Sciatic nerve (tissue), 2 donors: ENCODE results near the gene SPESP1. TPM values are rescaled to one million over a fixed set of nuclear protein-coding genes. Genes with fewer than 3 reads are reported as not detected.

Experiments used
- ATAC-seq: fragments of 200-7000 bp; cut with Tn5 transposase; one replicate; pipeline ENCODE4 v1.9.1; 2020; ENCODE audit warnings: mild to moderate bottlenecking, moderate library complexity
- DNase-seq: peaks from one replicate; pipeline ENCODE4 v3.0.0-alpha.2; 2020; ENCODE audit warnings: low spot score
- intact Hi-C: fragments of 100-400 bp; cut with DNase I; formaldehyde crosslinking; loops from one replicate; pipeline ENCODE4 v1.14.2; 2022
- total RNA-seq: library from RNA; stranded (reverse); fragmentation: NEBNext Ultra II Directional; extraction: Animal tissue kit (Norgen Biotek cat#: 25700); gene quantifications from one replicate; pipeline ENCODE4 v1.2.1, GENCODE V29; 2021
- donor health status: DM: no; HTN: no; CAD: no.
- donor health status: DM: no; HTN: no; CAD: no.

SPESP1 gene
- total RNA-seq, 1 donor from 2014 or later, result 2.0 TPM

- intact Hi-C loops, result no loop called here
- no peak for DNase-seq
- ATAC-seq, result no peak
These were observed 57.4 kb downstream of the SPESP1 start for GRCh38 chr15:68987676-68988075.

GRCh38 chr15:68989541-68990230 is 59.4 kb downstream of the SPESP1 start:
- intact Hi-C loops, result no loop called here
- DNase-seq (no peak), ATAC-seq (no peak)

GRCh38 chr15:68990231-68990991 is 60.1 kb downstream of the SPESP1 start:
- intact Hi-C loops, result no loop called here
- ATAC-seq (no peak), DNase-seq (no peak)

DNA sequence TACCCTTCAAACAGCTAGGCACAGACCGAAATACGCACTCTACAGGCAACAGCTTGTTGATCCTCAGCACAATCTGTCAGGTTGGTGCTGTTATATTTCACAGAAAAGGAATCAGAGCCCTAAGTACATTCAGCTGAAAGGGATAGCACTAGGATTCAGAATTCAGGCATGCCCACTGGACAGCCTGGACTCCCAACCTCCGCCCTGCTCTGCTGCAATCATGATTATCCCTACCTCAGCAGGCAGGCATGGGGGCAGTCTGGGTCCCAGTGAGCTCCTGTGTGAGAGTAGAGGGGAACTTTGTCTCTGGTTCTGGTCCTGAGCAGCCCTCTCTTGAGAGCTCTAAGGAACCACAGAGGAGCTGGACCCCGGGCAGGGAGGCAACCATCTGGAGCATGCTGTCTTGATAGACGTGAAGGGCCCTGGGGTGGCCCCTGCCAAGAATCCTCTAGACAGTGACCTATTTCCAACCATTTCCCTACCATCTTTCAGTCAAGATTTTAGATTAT is 60.7 kb downstream of the SPESP1 start:
- intact Hi-C loops, result no loop called here
- no peak for ATAC-seq
- no peak for DNase-seq

DNA sequence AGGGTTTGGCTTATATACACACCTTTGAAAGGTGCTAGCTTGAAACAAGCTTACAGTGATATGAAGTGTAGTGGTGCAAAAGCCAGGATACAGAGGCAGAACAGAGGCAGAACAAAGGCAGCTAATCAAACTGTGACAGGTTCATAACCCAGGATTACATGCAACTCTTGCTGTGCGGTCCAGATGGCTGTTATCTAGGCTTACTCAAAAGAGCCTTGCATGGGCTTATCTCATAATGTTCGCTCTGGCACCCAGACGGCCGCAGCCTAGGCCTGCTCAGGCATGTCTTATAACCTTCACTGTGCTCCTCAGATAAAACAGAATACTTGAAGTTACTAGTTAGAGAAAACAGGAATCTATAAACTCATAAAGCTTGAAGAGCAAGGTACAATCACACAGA is 61.4 kb downstream of the SPESP1 start:
- intact Hi-C loops, result no loop called here
- DNase-seq (no peak), ATAC-seq (no peak)

DNA sequence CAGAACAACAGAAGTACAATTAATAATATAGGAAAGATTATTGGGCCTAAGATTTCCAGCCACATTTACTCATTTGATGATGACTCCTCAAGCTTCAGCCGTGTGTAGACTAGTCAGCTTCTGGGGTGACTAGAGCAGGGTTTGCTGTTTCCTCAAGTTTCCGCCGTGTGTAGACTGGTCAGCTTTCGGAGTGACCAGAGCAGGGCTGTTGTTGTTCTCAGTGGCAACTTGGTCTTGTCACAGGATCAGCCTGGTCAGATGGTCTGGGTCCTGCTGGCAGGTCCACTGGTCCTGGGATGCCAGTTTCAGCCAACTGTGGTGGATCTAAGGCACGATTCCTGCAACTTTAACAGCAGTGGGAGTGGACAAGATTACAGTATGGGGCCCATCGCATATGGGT is 62.4 kb downstream of the SPESP1 start:
- intact Hi-C loops, result no loop called here
- ATAC-seq, result no peak
- DNase-seq, result no peak

- DNase-seq, result no peak
- intact Hi-C loops, result no loop called here
- no peak for ATAC-seq
These were observed 63.0 kb downstream of the SPESP1 start for GRCh38 chr15:68993276-68993675.

- intact Hi-C loops, result no loop called here
- ATAC-seq (no peak), DNase-seq (no peak)
These were observed 63.8 kb downstream of the SPESP1 start for GRCh38 chr15:68994149-68994548.

DNA sequence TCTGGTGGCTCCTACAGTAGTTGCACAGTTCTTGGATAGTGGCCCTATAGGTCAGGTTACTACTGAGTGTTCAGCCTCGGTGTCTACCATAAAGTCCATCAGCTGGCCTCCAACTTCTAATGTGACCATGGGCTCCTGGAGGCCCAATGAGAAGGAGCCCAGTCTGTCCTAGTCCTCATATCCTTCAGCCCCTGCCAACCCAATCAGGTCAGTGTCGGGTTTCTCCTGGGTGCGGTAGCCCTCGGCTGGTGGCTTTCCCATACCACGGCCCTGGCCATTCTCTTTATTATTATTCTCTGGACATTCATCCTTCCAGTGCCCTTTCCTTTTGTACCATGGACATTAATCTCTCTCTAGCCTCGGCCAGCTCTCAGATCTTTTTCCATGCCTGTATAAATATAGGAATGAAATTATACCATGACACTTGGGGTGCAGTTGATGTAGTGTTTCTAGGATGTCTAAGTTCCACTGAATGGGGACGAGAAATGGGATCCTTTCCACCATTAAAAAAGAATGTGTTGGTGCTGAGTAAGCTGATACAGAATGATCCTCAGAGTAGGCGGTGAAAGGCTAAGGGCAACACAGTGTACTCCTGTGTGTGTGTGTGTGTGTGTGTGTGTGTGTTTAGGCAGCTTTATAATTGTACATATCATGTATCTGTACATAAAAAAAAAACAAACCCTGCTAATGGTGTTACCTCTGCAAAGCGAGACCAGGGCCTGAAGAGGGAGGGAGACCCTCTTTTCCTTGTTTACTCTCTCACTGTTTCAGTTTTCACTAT is 64.8 kb downstream of the SPESP1 start:
- DNase-seq, result no peak
- intact Hi-C loops, result no loop called here
- no peak for ATAC-seq

Other genes with a start within 250 kb of the SPESP1 start
- 90.3 TPM for gene ANP32A, start 109.6 kb upstream of the SPESP1 start, total RNA-seq
- 0.45 TPM for gene NOX5, start 84.2 kb downstream of the SPESP1 start, total RNA-seq
- gene GLCE, start 230.1 kb downstream of the SPESP1 start, total RNA-seq, result 16.5 TPM